Left kidney (tissue), 1 donor: ENCODE measurements around the gene STAT5A. TPM values are rescaled to one million over a fixed set of nuclear protein-coding genes. Genes with fewer than 3 reads are reported as not detected.

Experiments
- polyA plus RNA-seq: library from polyadenylated mRNA; unstranded; fragments of 120-200 nt; gene quantifications from one replicate; pipeline ENCODE4 v1.2.1, GENCODE V29; 2013; ENCODE audit not compliant: insufficient read length

The STAT5A gene
- polyA plus RNA-seq, 1 donor: 5.0 TPM

Other genes starting within 250 kb of the STAT5A start
- gene C17orf113, start 237.9 kb upstream of the STAT5A start, polyA plus RNA-seq: 4.7 TPM
- 9.6 TPM for gene ZNF385C, start 190.0 kb upstream of the STAT5A start, polyA plus RNA-seq
- gene DHX58, start 175.8 kb upstream of the STAT5A start, polyA plus RNA-seq: 6.8 TPM
- 70.7 TPM for gene KAT2A, start 167.1 kb upstream of the STAT5A start, polyA plus RNA-seq
- 0.17 TPM for gene HSPB9, start 165.7 kb upstream of the STAT5A start, polyA plus RNA-seq
- gene RAB5C, start 133.5 kb upstream of the STAT5A start, polyA plus RNA-seq: 111 TPM
- not detected for gene KCNH4, start 107.4 kb upstream of the STAT5A start, polyA plus RNA-seq
- not detected for gene HCRT, start 103.0 kb upstream of the STAT5A start, polyA plus RNA-seq
- 14.6 TPM for gene GHDC, start 94.0 kb upstream of the STAT5A start, polyA plus RNA-seq
- gene STAT5B, start 12.1 kb upstream of the STAT5A start, polyA plus RNA-seq: 54.4 TPM
- gene STAT3, start 99.9 kb downstream of the STAT5A start, polyA plus RNA-seq: 65.2 TPM
- 47.4 TPM for gene CAVIN1, start 134.8 kb downstream of the STAT5A start, polyA plus RNA-seq
- gene ATP6V0A1, start 170.4 kb downstream of the STAT5A start, polyA plus RNA-seq: 71.1 TPM
- gene NAGLU, start 247.7 kb downstream of the STAT5A start, polyA plus RNA-seq: 14.1 TPM